Measurements from ENCODE around the gene PAN3.

- no peak for TF ChIP-seq CTCF (IDR thresholded peaks at IDR 0.05; ENCODE audit: insufficient read depth, low read depth, low read length)
- no peak for TF ChIP-seq EZH2 (IDR thresholded peaks at IDR 0.05; ENCODE audit: insufficient read depth, low read length)
These were observed 181.2 kb downstream of the PAN3 start for GRCh38 chr13:28319528-28319927.

Data from astrocyte (in vitro differentiated cells and primary cell).